Neutrophil (primary cell): Measurements from ENCODE around the gene TMEM30A.

Experiments
- H3K27ac ChIP-seq: fragments of 200-600 bp; sonication (generic); 2 replicates; pipeline ENCODE4 v1.5.1; 2016; ENCODE audit warnings: mild to moderate bottlenecking, moderate library complexity
- H3K27me3 ChIP-seq: fragments of 200-600 bp; sonication (generic); 2 replicates; pipeline ENCODE4 v1.6.0; 2016; ENCODE audit warnings: mild to moderate bottlenecking
- H3K36me3 ChIP-seq: fragments of 200-600 bp; sonication (generic); 2 replicates; pipeline ENCODE4 v1.5.1; 2017
- H3K4me1 ChIP-seq, 2 experiments: fragments of 200-600 bp in 1 of 2; sonication (generic) in 1 of 2; 1 replicate in 1 of 2; 2 replicates in 1 of 2; pipeline versions ENCODE4 v1.5.1 to v1.6.1; 2013 to 2016; ENCODE audit warnings: low read depth in 1 of 2, low read length in 1 of 2, mild to moderate bottlenecking in 1 of 2, moderate library complexity in 1 of 2; ENCODE audit not compliant: control insufficient read depth in 1 of 2, insufficient read depth in 1 of 2
- H3K4me3 ChIP-seq, 2 experiments: fragments of 200-600 bp in 1 of 2; sonication (generic) in 1 of 2; 1 replicate in 1 of 2; 2 replicates in 1 of 2; pipeline ENCODE4 v1.5.1; 2013 to 2016; ENCODE audit warnings: low read depth in 1 of 2, low read length in 1 of 2, mild to moderate bottlenecking in 1 of 2, moderate library complexity in 1 of 2
- H3K9me3 ChIP-seq: fragments of 200-600 bp; sonication (generic); 2 replicates; pipeline ENCODE4 v1.5.1; 2016
- TF ChIP-seq, protein P1 (sequence below): fragments of 200-600 bp; sonication (generic); IDR thresholded peaks from 2 replicates; pipeline ENCODE4 v1.5.1; 2016; ENCODE audit warnings: antibody characterized with exemption

The TMEM30A gene

DNA sequence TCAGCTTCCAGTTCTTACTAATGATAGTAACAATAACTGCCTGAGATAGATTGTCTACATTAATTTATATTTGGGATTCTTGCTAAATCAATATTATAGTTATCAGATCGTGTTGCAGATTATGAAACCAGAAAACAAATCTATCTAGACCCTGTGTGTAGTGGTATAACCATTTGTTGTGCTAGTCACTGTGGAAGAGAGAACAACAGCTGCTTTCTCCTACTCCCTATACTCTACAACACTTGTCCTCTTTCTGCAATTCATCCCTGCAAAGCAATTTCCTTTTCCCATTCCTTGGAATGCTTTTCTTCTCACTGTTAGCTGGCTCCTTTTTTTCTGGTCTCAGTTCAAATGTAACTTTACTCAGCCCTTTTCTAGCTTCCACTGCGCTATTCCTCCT lies 49.3 kb downstream of the TMEM30A start:
- H3K27ac ChIP-seq, result no peak overlapping the region
- no peak overlapping the region for H3K4me3 ChIP-seq
- no peaks in the 10 kb centered on the region for H3K9me3 ChIP-seq
- H3K36me3 ChIP-seq, result peaks cover 39% of the 10 kb centered on the region
- TF ChIP-seq, protein P1, sequence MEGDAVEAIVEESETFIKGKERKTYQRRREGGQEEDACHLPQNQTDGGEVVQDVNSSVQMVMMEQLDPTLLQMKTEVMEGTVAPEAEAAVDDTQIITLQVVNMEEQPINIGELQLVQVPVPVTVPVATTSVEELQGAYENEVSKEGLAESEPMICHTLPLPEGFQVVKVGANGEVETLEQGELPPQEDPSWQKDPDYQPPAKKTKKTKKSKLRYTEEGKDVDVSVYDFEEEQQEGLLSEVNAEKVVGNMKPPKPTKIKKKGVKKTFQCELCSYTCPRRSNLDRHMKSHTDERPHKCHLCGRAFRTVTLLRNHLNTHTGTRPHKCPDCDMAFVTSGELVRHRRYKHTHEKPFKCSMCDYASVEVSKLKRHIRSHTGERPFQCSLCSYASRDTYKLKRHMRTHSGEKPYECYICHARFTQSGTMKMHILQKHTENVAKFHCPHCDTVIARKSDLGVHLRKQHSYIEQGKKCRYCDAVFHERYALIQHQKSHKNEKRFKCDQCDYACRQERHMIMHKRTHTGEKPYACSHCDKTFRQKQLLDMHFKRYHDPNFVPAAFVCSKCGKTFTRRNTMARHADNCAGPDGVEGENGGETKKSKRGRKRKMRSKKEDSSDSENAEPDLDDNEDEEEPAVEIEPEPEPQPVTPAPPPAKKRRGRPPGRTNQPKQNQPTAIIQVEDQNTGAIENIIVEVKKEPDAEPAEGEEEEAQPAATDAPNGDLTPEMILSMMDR, result no peak
- H3K27me3 ChIP-seq, result no peaks in the 10 kb centered on the region
- H3K4me1 ChIP-seq, result no peaks in the 10 kb centered on the region

DNA sequence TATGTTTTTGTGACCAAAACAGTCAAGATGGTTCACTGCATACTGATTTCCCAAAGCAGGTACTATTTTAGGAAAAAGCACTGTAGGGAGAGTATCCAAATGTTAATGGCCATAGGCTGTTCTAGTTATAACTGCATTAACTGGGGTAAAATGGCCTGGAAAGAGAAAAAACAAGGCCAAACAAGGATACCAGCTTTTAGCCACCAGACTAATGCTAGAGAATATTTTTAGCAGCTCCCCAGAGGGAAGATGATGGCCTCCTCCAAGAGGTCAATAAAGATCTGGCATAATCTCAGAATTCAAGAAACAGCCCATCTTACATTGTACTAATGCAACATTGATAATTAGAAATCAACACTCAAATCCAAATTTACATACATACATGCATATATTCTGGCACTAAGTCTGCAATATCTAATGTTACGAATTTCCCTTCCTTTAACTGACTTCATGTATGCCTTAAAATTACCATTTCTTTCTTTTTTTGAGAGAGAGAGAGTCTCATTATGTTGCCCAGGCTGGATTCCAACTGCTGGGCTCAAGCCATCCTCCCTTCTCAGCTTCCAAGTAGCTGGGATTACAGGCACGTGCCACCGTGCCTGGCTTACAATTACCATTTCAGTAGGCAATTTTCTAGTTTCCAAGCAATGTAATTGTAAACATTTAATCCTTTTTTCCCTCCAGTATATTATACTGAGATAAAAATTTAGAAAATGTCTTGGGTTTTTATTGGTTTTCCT lies 50.3 kb downstream of the TMEM30A start:
- no peaks in the 10 kb centered on the region for H3K4me1 ChIP-seq
- H3K9me3 ChIP-seq, result no peaks in the 10 kb centered on the region
- TF ChIP-seq, protein P1, result no peak
- peaks cover 30% of the 10 kb centered on the region for H3K36me3 ChIP-seq
- H3K4me3 ChIP-seq, result no peak overlapping the region
- H3K27me3 ChIP-seq, result no peaks in the 10 kb centered on the region
- H3K27ac ChIP-seq, result no peak overlapping the region

DNA sequence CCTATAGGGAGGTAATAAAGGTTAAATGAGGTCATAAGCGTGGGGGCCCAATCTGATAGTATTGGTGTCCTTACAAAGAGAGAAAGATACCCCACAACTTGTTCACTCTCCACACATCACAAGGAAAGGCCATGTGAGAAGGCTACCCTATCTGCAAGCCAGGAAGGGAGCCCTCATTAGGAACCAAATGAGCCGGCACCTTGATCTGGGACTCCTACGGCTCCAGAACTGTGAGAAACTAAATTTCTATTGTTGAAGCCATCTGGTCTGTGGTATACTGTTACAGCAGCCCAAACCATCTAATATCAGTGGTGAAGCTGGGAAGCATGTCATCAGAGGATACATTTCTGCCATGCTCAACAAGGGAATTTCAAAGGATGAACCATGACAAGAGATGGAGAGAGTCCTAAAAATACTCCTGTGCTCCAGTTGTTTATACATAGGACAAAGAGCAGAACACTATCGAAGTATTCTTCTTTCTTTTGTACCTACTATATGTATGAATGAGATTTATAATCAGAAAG lies 51.4 kb downstream of the TMEM30A start:
- no peaks in the 10 kb centered on the region for H3K9me3 ChIP-seq
- H3K27ac ChIP-seq, result no peak overlapping the region
- TF ChIP-seq, protein P1, result no peak
- H3K4me3 ChIP-seq, result no peak overlapping the region
- H3K36me3 ChIP-seq, result peaks cover 23% of the 10 kb centered on the region
- peaks cover 4% of the 10 kb centered on the region for H3K27me3 ChIP-seq
- H3K4me1 ChIP-seq, result no peaks in the 10 kb centered on the region

DNA sequence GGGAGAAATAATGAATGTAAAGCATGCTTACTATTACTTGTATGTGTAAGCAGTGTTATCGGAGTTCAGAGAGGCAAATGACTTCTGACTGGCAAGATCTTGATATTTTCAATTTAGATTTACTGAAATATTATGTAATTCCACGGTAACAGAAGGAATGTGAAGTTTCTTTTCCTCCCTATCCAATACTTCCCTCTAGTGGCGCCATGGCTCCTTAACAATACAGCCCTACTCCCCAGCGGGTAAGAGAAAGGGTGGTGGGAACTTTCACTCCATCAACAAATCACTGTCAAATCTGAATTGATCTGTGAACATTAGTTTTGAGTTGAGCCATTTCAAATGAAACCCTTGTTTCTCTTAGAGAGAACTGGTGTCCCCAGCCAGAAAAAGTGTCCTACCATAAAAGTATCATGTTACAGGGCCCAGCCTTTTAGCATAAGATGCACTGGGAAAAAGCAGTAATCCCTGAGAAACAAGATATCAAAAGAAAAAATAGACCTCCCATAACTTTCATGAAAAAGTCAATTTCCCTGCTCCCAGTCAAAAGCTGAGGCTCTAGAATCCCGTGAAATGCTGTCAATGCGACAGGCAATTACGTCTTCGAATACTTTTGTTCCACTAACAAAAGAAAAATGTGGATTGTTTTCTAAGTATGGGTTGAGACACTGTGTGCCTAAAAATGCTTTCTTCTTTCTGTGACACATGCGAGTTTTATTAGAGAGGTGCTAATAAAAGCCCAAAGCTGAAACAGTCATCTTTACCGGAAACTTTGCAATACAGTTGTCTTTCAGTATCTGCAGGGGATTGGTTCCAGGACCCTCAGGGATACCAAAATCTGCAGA lies 53.9 kb downstream of the TMEM30A start:
- H3K9me3 ChIP-seq, result no peaks in the 10 kb centered on the region
- no peak overlapping the region for H3K27ac ChIP-seq
- H3K4me1 ChIP-seq, result no peaks in the 10 kb centered on the region
- H3K27me3 ChIP-seq, result peaks cover 4% of the 10 kb centered on the region
- TF ChIP-seq, protein P1, result no peak
- no peak overlapping the region for H3K4me3 ChIP-seq
- H3K36me3 ChIP-seq, result peaks cover 2% of the 10 kb centered on the region

DNA sequence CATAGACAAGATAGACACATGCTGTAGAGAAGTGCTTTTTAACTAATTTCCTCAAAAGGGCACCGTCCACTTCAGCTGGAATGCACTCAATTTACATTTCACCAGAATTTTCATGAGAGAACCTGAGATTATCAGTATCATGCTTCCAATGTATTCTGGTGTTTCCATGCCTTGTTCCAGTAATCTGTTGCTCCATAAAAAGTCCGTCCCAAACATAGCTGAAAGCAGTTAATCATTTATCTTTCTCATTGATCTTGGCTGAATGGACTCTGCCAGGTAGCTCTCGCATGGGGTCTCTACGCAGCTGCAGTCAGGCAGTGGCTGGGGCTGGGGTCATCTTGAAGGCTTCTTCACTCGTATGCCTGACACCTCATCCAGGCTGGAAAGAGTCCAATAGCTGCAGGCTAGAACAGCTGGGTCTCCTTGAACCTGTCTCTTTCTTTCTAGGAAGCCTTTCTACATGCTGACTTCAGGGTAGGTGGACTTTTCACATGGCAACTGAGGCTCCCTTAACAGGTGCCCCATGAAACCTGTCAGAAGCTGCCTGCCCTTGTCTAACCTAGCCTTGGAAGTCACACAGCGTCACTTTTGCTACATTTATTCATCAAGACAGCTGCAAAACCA lies 60.2 kb downstream of the TMEM30A start:
- TF ChIP-seq, protein P1, result no peak
- Histone ChIP-seq H3K27ac (no peak overlapping the region), H3K4me3 (no peak overlapping the region), H3K27me3 (peaks cover 45% of the 10 kb centered on the region), H3K36me3 (no peaks in the 10 kb centered on the region), H3K4me1 (no peaks in the 10 kb centered on the region), H3K9me3 (no peaks in the 10 kb centered on the region)
